Measurements from ENCODE around the gene ATRAID.

ATRAID gene

DNA sequence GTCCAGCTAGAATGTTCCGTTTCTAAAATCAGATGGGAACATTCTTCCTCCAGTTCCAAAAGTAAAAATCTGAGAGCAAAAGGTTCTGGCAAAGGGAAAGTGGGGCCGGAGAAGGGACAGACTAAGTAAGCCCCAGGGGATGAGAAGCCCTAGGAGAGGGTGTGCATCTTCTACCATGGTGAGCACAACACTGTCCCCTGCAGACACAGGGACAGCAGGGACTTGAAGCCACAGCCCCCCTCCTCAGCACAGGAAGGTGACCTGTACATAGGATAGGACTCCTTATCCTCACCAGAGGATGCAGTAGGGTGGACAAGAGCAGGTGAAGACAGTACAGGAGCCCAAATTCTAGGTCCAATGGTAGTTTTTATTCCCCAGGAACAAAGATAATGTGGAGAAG, 12.6 kb upstream of the ATRAID start:
- H3K36me3 ChIP-seq (ENCODE audit: insufficient read depth), result no peaks in the 10 kb centered on the region
- H4K20me1 ChIP-seq (ENCODE audit: insufficient read depth), result no peaks in the 10 kb centered on the region
- no peak overlapping the region for H3K4me2 ChIP-seq
- H2AFZ ChIP-seq (ENCODE audit: low read depth), result no peak overlapping the region
- no peak overlapping the region for H3K9ac ChIP-seq
- H3K4me1 ChIP-seq (ENCODE audit: low read depth, poor library complexity, severe bottlenecking), result no peaks in the 10 kb centered on the region
- no peaks in the 10 kb centered on the region for H3K79me2 ChIP-seq (ENCODE audit: insufficient read depth, low read depth)
- H3K4me3 ChIP-seq (IDR thresholded peaks at IDR 0.05; ENCODE audit: insufficient read depth, low read depth, low read length), result no peak overlapping the region
- TF ChIP-seq, protein P1, sequence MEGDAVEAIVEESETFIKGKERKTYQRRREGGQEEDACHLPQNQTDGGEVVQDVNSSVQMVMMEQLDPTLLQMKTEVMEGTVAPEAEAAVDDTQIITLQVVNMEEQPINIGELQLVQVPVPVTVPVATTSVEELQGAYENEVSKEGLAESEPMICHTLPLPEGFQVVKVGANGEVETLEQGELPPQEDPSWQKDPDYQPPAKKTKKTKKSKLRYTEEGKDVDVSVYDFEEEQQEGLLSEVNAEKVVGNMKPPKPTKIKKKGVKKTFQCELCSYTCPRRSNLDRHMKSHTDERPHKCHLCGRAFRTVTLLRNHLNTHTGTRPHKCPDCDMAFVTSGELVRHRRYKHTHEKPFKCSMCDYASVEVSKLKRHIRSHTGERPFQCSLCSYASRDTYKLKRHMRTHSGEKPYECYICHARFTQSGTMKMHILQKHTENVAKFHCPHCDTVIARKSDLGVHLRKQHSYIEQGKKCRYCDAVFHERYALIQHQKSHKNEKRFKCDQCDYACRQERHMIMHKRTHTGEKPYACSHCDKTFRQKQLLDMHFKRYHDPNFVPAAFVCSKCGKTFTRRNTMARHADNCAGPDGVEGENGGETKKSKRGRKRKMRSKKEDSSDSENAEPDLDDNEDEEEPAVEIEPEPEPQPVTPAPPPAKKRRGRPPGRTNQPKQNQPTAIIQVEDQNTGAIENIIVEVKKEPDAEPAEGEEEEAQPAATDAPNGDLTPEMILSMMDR (conservative IDR thresholded peaks at IDR 0.05; ENCODE audit: low read depth, low read length), result no peak
- H3K27me3 ChIP-seq (ENCODE audit: insufficient read depth, low read depth), result no peaks in the 10 kb centered on the region
- no peak overlapping the region for H3K27ac ChIP-seq

DNA sequence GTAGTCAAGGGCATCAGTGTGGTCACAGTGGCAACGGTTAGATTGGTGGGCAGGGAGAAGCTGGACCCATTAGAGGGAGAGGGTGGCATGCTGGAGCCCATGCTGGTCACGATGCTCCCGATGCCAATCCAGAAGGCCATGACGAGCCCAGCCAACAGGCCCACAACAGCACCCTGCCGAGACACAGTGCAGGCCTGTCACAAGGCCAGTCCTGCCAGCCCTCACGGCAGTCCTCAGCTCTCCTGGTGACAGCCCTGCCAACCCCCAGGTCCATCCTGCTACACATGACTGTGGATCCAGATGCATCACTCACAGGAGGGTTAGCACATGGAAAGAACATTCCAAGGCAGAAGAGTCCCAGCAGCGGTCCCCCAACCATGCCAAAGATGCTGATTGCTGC, 10.2 kb upstream of the ATRAID start:
- Histone ChIP-seq H3K27ac (no peak overlapping the region), H3K79me2 (ENCODE audit: insufficient read depth, low read depth) (no peaks in the 10 kb centered on the region), H3K27me3 (ENCODE audit: insufficient read depth, low read depth) (no peaks in the 10 kb centered on the region), H3K4me1 (ENCODE audit: low read depth, poor library complexity, severe bottlenecking) (no peaks in the 10 kb centered on the region), H4K20me1 (ENCODE audit: insufficient read depth) (no peaks in the 10 kb centered on the region), H3K36me3 (ENCODE audit: insufficient read depth) (no peaks in the 10 kb centered on the region), H3K4me2 (no peak overlapping the region), H2AFZ (ENCODE audit: low read depth) (no peak overlapping the region), H3K4me3 (IDR thresholded peaks at IDR 0.05; ENCODE audit: insufficient read depth, low read depth, low read length) (no peak overlapping the region), H3K9ac (no peak overlapping the region)
- TF ChIP-seq, protein P1 (conservative IDR thresholded peaks at IDR 0.05; ENCODE audit: low read depth, low read length), result no peak

DNA sequence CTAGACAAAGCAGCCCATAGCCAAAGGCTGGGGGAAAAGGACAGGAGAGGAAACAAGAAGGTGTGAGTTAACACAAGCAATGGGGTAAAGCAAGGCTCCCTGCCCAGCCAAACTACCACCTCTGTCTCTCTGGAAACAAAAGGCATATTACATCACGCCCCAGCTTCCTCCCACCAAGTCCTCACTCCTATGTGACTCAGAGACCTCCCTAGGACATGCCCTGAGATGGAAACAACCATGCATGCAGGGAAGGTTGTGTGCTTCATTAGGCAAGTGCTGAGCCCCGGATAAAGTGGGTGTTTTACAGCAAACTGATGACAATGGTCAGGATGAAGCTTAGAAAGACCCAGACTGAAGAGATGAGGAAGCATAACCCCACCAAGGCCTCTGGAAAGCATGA, 9.0 kb upstream of the ATRAID start:
- Histone ChIP-seq H3K9ac (no peak overlapping the region), H2AFZ (ENCODE audit: low read depth) (no peak overlapping the region), H3K36me3 (ENCODE audit: insufficient read depth) (no peaks in the 10 kb centered on the region), H3K4me3 (IDR thresholded peaks at IDR 0.05; ENCODE audit: insufficient read depth, low read depth, low read length) (no peak overlapping the region), H3K4me1 (ENCODE audit: low read depth, poor library complexity, severe bottlenecking) (no peaks in the 10 kb centered on the region), H3K79me2 (ENCODE audit: insufficient read depth, low read depth) (no peaks in the 10 kb centered on the region), H3K27ac (no peak overlapping the region), H3K4me2 (no peak overlapping the region), H3K27me3 (ENCODE audit: insufficient read depth, low read depth) (no peaks in the 10 kb centered on the region), H4K20me1 (ENCODE audit: insufficient read depth) (no peaks in the 10 kb centered on the region)
- TF ChIP-seq, protein P1 (conservative IDR thresholded peaks at IDR 0.05; ENCODE audit: low read depth, low read length), result no peak

DNA sequence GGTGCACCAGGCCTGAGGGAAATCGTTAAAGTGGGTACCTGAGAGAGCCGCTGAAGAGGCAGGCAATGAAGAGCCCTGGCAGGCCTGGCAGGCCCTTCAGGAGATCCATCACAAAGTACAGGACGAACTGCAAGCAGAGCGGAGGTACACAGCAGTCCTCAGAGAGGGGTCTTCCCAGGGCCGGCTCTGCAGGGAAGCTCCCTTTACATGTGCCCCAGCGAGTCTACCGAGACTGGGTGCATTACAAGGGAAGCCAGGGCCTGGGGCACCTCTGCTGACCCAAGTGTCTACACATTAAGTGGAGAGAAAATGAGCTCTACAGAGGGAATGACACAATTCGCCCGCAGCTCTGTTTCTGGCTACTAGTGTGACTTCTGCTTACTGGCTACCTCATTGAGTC, 8.1 kb upstream of the ATRAID start:
- Histone ChIP-seq H3K27ac (no peak overlapping the region), H3K36me3 (ENCODE audit: insufficient read depth) (no peaks in the 10 kb centered on the region), H3K4me1 (ENCODE audit: low read depth, poor library complexity, severe bottlenecking) (no peaks in the 10 kb centered on the region), H3K9ac (no peak overlapping the region), H3K4me3 (IDR thresholded peaks at IDR 0.05; ENCODE audit: insufficient read depth, low read depth, low read length) (no peak overlapping the region), H2AFZ (ENCODE audit: low read depth) (no peak overlapping the region), H3K27me3 (ENCODE audit: insufficient read depth, low read depth) (no peaks in the 10 kb centered on the region), H4K20me1 (ENCODE audit: insufficient read depth) (no peaks in the 10 kb centered on the region), H3K4me2 (no peak overlapping the region), H3K79me2 (ENCODE audit: insufficient read depth, low read depth) (no peaks in the 10 kb centered on the region)
- TF ChIP-seq, protein P1 (conservative IDR thresholded peaks at IDR 0.05; ENCODE audit: low read depth, low read length), result no peak

DNA sequence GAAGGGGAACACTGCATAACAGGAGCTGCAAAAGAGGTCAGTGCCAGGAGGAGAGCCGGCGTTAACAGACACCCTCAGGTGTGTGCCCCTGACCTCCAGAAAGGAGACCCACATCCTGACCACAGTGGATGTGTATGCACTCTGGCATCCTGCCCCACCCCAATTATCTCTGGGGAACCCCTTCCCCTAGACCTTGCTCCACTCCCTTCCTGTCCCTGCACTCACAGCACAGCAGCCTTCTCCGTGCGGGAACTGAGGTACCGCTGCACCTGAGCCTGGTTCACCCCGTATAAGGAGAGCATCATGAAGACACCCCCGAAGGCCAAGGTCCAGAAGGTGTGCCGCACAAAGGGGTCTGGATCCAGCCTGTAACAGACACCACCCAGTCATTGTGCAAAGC, 7.3 kb upstream of the ATRAID start:
- Histone ChIP-seq H3K27me3 (ENCODE audit: insufficient read depth, low read depth) (no peaks in the 10 kb centered on the region), H3K4me3 (IDR thresholded peaks at IDR 0.05; ENCODE audit: insufficient read depth, low read depth, low read length) (no peak overlapping the region), H2AFZ (ENCODE audit: low read depth) (no peak overlapping the region), H3K27ac (no peak overlapping the region), H3K79me2 (ENCODE audit: insufficient read depth, low read depth) (no peaks in the 10 kb centered on the region), H4K20me1 (ENCODE audit: insufficient read depth) (no peaks in the 10 kb centered on the region), H3K4me2 (no peak overlapping the region), H3K36me3 (ENCODE audit: insufficient read depth) (no peaks in the 10 kb centered on the region), H3K9ac (no peak overlapping the region), H3K4me1 (ENCODE audit: low read depth, poor library complexity, severe bottlenecking) (no peaks in the 10 kb centered on the region)
- TF ChIP-seq, protein P1 (conservative IDR thresholded peaks at IDR 0.05; ENCODE audit: low read depth, low read length), result no peak

Measured in KMS-11 (cell line).